GM19035 (cell line): ENCODE data around the gene HBE1.
"Not testable (repeated sequence)": the region's sequence is repeated elsewhere in the genome, so short reads cannot be mapped to it uniquely, and the experiment has no call there.

Experiments used
- ATAC-seq: cut with Tn5 transposase; IDR thresholded peaks from one replicate; pipeline ENCODE4 v1.9.1; 2021; ENCODE audit not compliant: unreplicated experiment

The HBE1 gene

DNA sequence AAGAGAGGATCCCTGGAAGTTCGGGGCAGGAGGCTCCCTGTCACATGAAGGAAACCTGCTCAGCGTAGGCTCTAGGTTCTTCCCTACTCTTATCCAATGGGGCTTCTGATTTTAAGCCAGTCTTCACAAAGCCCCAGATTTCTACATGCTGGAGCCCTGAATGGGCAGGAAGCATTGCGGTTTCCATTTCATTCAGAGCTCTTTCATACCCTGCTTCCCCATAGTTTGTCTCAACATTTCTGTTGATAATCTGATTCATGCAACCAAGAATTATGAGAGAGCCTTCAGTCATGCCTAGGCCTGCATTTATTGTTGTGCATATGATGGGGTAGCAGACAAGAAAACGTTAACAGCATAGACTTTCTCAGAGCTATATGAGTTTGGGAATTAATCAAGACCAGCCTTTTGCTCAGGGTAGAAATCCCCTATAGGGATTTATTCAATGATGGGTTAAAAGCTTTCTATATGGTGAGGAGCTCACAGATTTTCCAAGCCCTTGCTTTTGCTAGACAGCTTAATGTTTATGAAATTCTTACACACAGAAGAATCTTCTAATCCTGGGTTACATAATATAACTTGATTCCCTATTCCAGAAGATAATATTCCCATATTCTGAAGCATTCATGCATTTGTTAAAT lies 16.1 kb upstream of the HBE1 start:
- ATAC-seq = no peak

DNA sequence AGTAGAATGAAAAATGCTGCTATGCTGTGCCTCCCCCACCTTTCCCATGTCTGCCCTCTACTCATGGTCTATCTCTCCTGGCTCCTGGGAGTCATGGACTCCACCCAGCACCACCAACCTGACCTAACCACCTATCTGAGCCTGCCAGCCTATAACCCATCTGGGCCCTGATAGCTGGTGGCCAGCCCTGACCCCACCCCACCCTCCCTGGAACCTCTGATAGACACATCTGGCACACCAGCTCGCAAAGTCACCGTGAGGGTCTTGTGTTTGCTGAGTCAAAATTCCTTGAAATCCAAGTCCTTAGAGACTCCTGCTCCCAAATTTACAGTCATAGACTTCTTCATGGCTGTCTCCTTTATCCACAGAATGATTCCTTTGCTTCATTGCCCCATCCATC lies 14.9 kb upstream of the HBE1 start:
- no peak for ATAC-seq

DNA sequence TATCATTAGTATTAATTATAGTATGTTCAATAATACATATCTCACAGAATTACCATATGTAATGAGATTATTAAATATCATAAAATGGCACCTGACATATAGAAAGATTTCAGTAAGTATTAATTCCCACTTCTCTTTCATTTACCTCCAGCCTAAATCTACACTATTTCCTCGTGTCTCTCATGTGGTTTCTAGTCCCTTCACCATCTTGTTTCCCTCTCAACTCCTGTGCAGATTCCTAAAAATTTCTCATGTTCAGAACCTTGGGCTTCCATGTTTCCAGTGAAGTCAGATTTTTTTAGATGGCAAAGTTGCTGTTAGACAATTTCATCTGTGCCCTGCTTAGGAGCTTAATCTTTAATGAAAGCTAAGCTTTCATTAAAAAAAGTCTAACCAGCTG lies 14.1 kb upstream of the HBE1 start:
- no peak for ATAC-seq

DNA sequence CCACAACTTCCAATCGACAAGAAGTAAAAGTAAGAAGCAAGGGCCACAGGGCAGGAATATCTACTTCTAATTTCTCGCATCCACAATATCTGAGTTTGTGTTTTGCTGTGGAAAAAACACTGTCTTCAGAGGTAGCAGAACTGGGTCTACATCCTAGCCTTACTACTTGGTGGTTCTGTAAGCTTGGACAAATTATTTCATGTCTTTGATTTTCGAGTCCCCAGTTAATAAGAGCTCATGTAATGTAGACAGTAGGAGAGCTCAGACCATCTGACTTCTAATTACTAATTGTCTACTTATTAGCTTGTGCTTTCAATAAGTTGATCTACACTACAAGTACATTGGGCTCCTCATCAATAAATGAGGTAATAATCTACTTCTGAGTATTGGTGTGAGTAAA lies 13.3 kb upstream of the HBE1 start:
- no peak for ATAC-seq

DNA sequence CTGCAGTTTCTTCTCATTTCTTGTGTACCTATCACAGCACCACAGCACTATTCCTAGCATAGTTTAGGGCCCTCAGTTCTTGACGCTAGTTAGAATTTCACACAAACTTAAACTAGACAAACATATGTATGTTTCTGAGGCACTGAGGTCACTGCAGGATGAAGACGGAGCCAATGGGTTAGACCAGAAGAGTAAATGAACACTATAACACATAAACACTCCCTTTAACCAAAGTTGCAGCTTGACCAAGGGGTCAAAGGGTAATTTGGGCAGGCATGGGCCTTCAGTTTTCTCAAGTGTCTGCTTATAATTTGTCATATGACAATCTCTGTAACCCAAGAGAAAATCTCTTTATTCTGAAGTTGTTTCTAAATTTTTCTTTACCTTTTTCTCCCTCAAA lies 12.9 kb upstream of the HBE1 start:
- no peak for ATAC-seq

DNA sequence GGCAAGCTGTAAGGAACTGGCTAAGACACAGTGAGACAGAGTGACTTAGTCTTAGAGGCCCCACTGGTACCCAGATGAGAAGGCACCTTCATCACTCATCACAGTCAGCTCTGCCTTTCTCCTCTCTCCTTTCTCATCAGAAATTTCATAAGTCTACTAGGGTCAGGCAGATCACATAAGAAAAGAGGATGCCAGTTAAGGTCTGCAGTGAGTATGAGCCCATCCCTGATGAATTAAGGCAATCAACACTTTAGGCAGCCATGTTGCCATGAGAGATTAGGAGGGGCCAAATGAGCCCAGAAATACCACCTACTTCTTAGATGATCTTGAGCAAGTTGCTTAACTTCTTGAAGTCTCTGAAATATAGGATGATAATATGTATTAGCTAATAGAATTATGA lies 11.9 kb upstream of the HBE1 start:
- no peak for ATAC-seq

DNA sequence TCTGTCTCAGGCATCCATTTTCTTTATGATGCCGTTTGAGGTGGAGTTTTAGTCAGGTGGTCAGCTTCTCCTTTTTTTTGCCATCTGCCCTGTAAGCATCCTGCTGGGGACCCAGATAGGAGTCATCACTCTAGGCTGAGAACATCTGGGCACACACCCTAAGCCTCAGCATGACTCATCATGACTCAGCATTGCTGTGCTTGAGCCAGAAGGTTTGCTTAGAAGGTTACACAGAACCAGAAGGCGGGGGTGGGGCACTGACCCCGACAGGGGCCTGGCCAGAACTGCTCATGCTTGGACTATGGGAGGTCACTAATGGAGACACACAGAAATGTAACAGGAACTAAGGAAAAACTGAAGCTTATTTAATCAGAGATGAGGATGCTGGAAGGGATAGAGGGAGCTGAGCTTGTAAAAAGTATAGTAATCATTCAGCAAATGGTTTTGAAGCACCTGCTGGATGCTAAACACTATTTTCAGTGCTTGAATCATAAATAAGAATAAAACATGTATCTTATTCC lies 10.9 kb upstream of the HBE1 start:
- ATAC-seq = peak; percentile 90

DNA sequence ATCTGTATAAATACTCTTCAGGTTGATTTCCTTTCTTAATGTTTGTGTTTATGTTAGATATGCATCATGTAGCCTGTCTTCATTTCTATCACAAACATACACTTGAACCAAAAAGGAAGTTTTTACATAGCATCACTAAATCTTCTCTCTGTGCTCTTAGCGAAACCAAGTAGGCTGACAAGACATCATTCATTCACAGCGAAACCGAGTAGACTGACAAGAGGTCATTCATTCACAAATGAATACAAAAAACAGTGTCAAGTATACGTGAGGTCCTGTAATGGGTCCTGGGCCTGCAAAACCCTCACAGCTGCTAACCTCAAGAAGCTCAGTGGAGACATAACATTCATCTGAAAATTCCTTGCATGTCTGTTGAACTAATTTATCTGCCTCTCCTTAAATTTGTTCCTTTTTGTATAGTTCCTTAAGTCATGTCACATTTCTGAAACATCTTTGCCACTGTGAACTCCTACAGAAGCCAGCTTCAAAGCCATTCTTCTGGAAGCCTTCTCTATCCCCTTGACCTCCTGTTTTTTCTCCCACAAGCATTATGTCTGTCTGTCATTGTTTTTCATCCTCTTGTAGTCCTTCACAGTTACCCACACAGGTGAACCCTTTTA lies 9.8 kb upstream of the HBE1 start:
- no peak for ATAC-seq

DNA sequence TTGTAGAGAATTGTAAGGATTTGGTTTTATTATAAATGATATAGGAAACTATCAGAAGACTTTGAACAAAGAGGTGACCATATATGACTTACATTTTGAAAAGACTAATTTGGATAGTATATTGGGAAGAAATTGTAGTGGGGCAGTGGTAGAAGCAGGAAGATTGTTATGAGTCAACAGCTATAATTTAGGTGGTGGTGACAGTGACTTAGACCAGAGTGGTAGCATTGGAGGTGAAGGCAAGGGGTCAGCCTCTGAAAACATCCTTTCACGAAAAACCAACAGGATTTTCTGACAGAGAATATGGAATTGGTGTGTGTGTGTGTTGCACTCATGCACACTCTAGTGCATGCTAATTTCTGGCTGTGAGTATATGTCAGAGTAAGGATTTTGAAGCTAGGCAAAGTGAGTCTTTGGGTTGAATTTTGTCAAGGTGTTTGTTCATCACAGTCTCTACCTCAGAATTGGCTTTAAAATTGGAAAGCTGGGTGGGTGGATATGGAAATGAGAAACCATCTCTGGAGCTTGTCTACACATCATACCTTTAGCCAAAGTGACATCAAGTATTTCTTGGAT lies 8.2 kb upstream of the HBE1 start:
- ATAC-seq = peak; percentile 61

DNA sequence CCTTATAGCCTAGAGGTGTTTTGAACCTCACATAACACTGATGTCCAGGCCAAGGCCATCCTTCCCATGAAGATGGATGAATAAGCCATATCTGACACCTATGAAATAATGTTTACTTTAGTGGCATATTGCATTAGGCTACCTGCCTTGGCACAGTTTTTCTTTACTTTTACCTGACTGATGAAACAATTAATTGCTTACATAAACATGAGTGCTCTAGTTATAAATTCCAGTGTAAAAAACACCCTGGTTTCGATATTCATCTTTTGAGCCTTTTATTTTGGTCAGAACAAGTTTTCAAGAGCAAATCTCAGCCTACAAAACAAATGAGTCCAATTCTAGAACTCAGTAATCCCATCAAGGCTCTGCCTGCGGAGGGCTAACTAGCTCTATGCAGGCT lies 7.0 kb upstream of the HBE1 start:
- no peak for ATAC-seq

DNA sequence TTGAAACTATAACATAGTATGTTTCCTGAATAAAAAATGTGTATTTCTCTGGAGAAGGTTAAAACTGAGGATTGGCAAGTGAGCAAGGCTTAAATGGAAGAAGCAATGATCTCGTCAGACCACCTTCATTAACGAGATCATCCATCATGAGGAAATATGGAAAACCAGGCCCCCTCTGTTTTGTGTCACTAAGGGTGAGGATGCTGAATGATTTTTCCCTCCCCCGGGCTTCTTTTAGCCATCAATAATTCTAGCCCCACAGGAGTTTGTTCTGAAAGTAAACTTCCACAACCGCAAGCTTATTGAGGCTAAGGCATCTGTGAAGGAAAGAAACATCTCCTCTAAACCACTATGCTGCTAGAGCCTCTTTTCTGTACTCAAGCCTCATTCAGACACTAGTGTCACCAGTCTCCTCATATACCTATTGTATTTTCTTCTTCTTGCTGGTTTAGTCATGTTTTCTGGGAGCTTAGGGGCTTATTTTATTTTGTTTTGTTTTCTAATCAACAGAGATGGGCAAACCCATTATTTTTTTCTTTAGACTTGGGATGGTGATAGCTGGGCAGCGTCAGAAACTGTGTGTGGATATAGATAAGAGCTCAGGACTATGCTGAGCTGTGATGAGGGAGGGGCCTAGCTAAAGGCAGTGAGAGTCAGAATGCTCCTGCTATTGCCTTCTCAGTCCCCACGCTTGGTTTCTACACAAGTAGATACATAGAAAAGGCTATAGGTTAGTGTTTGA lies 5.8 kb upstream of the HBE1 start:
- ATAC-seq = no peak

DNA sequence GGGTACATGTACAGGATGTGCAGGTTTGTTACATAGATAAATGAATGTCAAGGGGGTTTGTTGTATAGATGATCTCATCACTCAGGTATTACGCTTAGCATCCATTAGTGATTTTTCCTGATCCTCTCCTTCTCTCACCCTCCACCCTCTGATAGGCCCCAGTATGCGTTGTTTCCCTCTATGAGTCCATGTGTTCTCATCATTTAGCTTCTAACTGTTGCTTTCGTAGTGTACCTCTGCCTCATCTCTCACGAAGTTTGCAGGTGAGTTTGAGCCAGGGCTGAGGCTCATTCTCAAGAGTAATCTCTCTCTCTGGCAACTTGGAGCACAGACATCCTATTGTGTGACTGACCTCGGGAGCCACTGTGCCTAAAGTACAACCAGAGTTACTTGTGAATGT lies 4.7 kb upstream of the HBE1 start:
- no peak for ATAC-seq

DNA sequence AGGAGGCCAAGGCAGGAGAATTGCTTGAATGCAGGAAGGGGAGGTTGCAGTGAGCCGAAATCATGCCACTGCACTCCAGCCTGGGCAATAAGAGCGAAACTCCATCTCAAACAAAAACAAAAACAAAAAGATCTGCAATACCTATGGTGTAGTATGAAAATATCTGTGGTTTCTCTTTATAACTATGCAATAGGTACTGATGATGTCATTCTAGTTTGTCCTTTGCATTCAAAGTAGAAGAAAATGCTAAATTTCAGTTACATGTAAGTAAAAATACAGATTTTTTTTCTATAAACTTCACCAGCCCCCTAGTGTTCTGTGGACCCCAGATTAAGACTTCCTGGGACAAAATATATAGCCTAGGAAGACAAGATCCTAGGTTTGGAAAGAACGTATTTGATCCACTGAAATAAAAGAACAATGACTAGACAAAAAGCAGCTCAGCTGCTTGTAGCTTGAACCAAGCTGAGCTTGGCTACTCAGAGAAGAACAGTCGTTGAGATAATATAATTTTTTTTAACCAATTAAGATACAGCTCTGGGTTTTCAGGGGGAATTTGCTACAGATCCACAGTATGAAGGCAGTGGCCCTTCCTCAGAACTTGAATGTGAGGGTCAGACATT lies 2.8 kb upstream of the HBE1 start:
- no peak for ATAC-seq

DNA sequence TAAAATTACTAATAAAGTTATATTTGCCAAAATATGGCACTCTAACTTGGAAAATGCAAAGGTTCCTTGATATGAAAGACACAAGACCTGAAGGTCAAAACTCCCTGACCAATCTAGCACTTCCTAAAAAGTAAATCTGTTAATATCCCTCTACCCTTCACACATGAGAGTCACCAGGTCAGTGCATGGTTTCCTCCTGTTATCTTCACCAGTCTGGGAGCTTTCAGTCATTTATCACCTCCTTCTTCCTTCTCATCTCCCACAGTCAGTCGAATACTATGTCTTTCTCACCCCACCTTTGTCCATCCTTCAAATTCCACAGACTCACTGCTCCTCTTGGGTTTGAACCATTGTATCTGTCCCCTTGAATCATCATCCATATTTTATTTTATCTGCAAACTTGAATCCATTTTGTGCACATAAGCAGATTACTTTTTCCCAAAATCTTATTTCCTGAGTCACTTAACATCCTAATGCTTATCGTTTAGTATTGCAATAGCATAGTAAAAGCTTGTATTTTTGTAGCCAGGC lies 2.6 kb downstream of the HBE1 start:
- no peak for ATAC-seq

DNA sequence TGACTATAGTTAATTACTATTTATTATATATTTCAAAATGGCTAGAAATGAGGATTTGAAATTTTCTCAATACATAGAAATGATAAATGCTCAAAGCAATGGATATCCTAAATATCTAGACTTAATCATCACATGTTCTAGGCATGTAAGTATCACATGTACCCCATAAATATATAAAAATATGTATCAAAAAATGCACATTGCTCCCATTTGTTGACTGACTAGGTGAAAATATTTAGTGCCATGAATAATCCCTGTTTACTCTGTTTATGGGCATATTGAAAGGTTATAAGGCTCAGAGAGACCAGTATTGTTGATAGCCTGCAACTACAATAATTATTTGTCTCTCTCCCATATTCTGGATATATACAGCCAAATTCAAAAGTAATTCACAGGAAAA lies 3.1 kb downstream of the HBE1 start:
- no peak for ATAC-seq

DNA sequence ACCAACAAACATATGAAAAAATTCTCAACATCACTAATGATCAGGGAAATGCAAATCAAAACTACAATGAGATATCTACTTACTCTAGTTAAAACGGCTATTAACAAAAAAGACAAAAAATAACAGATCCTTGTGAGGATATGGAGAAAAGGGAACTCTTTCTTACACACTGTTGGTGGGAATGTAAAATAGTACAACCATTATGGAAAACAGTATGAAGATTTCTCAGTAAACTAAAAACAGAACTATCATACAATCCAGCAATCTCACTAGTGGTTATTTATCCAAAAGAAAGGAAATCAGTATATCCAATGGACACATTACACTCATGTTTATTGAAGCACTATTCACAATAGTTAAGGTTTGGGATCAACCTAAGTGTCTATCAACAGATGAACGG lies 3.9 kb downstream of the HBE1 start:
- no peak for ATAC-seq

DNA sequence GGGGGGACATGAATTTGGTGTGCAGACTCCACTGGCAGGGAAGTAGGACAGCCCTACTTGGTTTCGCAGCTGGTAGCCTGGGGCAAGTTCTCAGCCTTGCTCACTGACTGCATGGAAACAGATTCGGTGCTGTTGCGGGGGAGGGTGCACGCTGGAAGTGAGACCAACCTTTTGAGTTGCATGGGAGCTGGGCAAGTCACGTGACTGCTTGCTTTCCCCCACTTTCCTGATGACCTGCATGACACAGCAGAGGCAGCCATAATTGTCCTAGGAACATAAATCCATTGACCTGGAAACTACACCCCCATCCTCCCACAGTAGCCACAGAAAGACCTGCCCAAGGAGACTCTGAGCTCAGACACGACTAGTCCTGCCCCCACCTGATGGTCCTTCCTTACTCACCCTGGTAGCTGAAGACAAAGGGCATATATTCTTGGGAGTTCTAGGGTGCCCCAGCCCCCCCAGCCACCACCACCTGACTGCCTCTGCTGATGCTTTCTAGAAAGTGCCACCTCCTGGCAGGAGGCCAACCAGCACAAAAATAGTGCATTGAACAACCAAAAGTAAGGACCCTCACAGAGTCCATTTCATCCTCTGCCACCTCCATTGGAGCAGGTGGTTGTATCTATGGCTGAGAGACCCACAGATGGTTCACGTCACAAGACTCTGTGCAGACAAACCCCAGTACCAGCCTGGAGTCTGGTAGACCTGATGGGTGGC lies 11.0 kb downstream of the HBE1 start:
- ATAC-seq = no peak

DNA sequence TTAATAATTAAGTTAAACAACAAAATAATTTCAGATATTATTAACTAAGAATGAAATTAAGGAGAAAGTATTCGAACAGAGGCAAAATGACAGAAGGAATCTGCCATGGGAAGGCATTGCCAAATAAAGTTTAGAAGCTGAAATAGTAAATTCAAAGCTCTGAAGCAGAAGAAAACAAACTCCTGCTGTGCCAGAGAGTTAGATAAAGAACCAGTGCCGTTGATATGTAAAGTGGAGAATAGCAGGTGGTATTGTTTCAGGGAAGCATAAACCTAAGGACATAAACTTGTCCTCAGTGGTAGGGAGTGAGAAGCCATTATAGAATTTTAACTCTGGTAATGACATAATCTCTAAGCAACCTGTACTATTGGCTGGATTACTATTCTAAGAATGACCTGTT lies 12.4 kb downstream of the HBE1 start:
- no peak for ATAC-seq

DNA sequence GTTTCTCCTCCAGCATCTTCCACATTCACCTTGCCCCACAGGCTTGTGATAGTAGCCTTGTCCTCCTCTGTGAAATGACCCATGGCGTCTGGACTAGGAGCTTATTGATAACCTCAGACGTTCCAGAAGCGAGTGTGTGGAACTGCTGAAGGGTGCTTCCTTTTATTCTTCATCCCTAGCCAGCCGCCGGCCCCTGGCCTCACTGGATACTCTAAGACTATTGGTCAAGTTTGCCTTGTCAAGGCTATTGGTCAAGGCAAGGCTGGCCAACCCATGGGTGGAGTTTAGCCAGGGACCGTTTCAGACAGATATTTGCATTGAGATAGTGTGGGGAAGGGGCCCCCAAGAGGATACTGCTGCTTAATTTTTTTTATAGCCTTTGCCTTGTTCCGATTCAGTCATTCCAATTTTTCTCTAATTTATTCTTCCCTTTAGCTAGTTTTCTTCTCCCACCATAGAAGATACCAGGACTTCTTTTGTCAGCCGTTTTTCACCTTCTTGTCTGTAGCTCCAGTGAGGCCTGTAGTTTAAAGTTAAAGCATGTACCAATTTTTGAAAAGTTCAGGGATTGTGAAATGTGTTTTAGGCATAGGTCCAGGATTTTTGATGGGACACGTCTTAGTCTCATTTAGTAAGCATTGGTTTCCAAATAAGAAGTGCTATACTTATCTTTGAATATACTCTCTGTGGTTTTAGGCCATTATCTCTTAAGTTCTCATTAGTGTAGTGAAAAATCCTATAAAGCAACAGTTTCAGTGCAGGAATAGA lies 14.9 kb downstream of the HBE1 start, which contains the start of gene HBG2:
TSS of gene HBG2 (minus strand) at position 136 of the 768 bp plus-strand sequence. CDS start at position 83, 53 bp downstream.
- ATAC-seq = not testable (repeated sequence)

DNA sequence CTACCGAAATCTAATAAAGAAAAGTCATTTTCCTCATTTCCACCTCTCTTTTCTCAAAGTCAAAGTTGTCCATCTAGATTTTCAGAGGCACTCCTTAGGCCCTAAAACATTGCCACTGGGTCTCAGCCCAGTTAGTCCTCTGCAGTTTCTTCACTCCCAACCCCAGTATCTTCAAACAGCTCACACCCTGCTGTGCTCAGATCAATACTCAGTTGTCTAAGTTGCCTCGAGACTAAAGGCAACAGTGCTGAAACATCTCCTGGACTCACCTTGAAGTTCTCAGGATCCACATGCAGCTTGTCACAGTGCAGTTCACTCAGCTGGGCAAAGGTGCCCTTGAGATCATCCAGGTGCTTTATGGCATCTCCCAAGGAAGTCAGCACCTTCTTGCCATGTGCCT lies 15.7 kb downstream of the HBE1 start:
- not testable (repeated sequence) for ATAC-seq
